ENCODE data around the gene MAPK8IP3.

DNA sequence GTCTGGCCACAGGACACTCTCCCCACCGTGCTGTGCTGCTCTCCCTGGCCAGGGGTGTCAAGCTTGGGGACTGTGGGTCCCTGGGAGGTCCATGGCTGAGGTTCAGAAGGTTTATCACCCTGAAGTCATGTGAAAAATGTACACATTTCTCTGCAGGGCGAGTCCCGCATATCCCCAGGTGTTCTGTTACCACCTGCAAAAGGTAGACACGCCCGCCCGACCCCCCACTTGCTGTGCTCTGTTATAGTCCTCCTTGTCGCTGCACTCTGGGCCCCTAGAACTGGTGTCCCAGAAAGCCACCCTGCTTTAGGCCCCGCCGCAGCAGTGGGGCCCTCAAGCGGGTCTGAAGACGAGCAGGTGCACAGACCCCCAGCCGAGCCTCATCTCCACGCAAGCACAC is 16.1 kb upstream of the MAPK8IP3 start:
- TF ChIP-seq POLR2A (IDR thresholded peaks at IDR 0.05; ENCODE audit: low read length) (no peak), GATA1 (IDR thresholded peaks at IDR 0.05; ENCODE audit: low read depth, low read length) (no peak)

All from erythroblast (primary cell).